Activated CD8-positive, alpha-beta memory T cell treated with anti-CD3 and anti-CD28 coated beads for 36 hours (primary cell): ENCODE results near the gene SPPL3. TPM values are rescaled to one million over a fixed set of nuclear protein-coding genes. Genes with fewer than 3 reads are reported as not detected.

Experiments used
- CTCF ChIA-PET: fragments of 350-600 bp; sonication (Branson Sonifier 250); formaldehyde crosslinking; loops from one replicate; lab custom pipeline; 2021; ENCODE audit warnings: antibody characterized with exemption; lab: Charles Lee
- POLR2A ChIA-PET: fragments of 350-600 bp; sonication (Branson Sonifier 250); formaldehyde crosslinking; loops from one replicate; lab custom pipeline; 2021; ENCODE audit warnings: antibody characterized with exemption; lab: Charles Lee
- total RNA-seq, 2 experiments: library from RNA; stranded (reverse); gene quantifications; one replicate each; pipeline ENCODE4 v1.2.3, GENCODE V29; 2021

SPPL3 gene
- total RNA-seq, 2 experiments from 2014 or later = 30.6 to 31.0 TPM

DNA sequence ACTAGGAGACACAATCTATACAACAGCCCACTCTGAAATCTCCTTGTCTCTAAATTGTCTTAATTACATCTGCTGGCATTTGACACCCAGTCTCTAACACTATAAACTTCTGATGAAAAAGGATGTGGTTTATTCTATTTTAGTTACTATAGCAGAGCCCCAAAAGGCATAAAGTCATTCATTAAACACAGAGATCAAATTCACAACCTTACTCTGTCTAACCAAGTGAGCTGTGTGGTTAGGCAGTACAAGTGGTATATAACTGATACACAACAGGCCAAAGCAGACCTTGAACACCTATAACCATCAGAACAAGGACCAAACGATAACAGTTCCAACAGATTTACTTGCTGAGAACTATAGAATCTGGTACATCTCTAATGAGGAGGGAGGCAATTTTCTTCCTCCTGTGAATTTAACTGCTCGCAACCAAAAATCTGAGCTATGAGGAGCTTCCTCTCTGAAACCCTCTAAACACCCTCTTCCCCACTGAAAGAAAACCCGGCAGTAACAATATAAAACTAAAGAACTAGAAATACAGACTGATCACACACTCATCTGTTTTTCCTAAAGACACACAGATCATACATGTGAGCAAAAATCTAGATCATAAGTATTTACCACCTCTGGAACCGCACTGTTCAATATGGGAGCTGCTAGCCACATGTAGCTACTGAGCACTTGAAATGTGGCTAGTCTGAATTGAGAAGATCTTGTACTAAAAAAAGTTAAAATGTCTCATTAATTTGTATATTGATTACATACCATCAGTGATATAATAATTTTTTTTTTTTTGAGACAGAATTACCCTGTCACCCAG, 17.7 kb downstream of the SPPL3 start:
- ChIA-PET POLR2A (no interaction called here), CTCF (interaction anchor here (0.5 to 1.4 kb wide), 4 partner anchors 10 to 907 kb away, joined by 3 to 8 read pairs (median 3); no protein-coding TSS in a partner anchor)

DNA sequence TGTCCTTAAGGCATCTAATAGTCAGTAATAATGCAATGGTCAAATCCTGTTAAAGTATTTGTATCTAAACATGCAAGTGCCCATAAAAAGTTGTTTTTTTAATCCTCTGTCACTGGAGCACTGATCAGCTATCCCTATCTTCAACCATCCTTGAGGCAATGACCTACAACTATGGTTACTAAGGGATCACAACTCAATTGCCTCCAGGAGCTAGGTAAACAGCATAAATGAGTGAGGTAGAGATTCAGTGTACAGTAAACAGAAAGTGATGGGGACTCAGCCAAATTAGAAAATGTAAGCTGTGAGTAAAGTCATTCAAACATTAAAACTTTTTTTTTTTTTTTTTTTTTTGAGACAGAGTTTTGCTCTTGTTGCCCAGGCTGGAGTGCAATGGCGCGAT, 18.6 kb downstream of the SPPL3 start:
- POLR2A ChIA-PET = no interaction called here
- CTCF ChIA-PET = interaction anchor here (0.6 to 1.4 kb wide), 4 partner anchors 20 to 797 kb away, joined by 3 to 8 read pairs (median 4); no protein-coding TSS in a partner anchor

DNA sequence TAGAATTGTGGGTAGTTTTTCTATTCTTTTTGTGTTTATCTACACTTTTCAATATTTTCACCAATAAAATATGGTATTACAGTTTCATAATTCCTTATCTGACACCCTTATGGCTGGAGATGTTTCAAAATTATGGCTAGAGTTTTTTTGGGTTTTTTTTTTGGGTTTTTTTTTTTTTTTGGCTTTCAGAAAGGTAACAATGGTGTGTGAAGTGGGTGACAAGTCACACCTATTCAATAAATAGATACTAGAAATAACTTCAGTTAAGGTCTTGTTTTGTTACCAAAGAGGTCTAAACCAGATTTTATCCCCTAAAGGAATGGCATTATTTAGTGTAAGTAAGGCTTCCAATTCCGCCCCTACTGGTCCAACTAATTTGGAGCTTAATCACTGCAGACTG, 19.5 kb downstream of the SPPL3 start:
- POLR2A ChIA-PET = no interaction called here
- CTCF ChIA-PET = interaction anchor here (0.6 kb wide), 1 partner anchor 798 kb away, joined by 3 read pairs; no protein-coding TSS in a partner anchor

DNA sequence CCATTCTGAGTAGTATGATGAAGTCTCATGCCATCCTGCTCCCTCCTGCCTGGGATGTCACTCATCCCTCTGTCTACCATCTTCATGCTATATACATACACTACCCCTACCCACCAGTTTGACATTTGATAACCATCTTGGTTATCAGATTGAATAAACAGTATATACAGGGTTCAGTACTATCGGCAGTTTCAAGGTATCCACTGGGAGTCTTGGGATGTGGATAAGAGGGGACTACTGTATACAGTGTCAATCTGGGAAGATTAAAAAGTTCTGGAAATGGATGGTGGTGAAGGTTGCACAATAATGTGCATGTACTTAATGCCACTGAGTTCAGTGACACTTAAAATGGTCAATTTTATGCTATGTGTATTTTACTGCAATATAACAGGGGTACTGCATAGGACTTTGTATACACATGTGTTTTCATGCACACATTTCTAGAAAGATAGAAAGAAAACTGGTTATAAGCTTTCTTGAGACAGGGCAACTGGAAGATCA, 22.1 kb downstream of the SPPL3 start:
- ChIA-PET CTCF (no interaction called here), POLR2A (no interaction called here)

DNA sequence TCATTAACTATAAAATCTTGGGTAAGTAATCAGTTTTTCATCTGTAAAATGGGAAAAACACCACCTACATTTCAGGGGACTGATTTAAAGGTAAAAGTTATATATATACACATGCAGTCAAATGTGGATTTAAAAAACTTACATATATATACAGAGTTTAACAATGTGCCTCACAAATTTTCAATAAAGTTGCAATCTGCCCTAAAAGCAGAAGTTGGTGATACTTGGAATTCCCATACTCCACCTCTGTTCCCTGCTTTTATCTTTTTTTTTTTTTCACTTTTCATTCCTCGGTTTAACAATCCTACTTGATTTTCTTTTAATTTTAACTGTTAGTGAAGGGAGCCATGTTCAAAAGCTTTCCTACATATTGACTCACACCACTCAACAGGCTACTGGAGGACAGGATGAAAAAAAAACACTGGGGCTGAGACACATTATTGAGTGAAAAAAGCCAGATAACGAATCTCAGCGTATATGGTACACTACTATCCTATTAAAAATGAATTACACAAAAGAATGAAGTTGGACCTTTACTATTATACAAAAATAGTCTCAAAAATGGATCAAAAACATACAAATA, 24.3 kb downstream of the SPPL3 start:
- ChIA-PET POLR2A (no interaction called here), CTCF (interaction anchor here (1.3 kb wide), 1 partner anchor 43 kb away, joined by 4 read pairs; no protein-coding TSS in a partner anchor)

DNA sequence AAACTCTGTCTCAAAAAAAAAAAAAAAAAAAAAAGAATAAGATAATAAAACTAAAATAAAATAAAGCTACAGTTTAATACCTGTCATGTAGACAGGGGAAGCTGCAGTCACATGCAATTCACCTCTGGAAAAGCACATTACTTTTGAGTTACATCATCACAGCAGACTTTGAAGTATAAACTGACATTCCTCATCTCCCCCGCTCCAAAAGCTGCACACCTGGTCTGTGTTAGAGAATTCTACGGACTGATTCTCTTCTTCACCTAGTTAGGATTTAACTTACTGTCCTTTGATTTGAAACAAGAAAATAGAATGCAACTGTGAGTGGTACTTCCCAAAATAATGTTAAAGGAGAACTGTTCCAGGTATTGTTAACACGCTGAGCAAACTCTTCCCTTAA, 25.1 kb downstream of the SPPL3 start:
- ChIA-PET CTCF (no interaction called here), POLR2A (no interaction called here)

DNA sequence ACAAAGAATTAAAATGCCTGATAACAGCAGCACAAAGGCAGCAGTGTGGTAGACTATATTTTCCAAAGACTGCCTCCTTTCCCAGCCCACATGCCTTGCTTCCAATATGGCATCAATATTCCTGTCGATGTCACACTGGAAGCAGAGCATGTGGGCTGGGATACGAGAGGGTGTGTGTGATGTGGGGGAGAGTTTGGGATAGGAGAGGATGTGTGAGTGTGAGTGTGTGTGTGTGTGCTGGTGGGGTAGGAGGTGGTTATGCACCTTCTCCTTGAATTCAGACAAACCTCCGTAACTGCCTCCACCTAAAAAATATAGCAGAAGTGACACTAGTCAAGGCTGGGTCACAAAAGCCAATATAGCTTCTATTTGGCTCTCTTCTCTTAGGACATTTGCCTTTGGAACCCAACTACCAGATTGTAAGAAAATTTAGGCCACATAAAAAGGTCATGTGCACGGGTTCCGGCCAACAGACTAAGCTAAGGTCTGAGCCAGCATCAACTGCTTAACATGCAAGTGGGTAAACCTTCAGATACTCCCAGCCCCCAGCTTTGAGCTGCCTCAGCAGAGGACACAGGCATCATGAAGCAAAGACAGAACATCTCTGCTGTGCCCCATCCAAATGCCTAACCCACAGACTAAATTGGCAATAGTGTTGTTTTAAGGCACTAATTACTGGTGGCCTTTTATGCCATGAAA, 29.5 kb downstream of the SPPL3 start:
- ChIA-PET POLR2A (no interaction called here), CTCF (no interaction called here)

DNA sequence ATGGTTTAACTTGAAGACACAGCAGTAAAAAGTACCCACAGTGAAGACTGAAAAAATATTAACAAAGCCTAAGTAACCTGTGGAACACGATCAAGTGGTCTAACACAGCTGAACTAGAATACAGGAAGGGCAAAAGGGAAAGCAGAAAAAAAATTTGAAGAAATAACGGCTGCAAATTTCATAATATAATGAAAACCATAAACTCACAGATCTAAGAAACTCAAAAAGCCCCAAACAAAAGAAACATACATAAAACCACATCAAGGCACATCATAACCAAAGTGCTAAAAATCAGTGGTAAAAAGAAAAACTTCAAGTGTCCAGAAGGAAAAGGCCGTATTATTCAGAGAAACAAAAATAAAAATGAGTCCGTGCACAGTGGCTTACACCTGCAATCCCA, 30.9 kb downstream of the SPPL3 start:
- ChIA-PET POLR2A (no interaction called here), CTCF (no interaction called here)

DNA sequence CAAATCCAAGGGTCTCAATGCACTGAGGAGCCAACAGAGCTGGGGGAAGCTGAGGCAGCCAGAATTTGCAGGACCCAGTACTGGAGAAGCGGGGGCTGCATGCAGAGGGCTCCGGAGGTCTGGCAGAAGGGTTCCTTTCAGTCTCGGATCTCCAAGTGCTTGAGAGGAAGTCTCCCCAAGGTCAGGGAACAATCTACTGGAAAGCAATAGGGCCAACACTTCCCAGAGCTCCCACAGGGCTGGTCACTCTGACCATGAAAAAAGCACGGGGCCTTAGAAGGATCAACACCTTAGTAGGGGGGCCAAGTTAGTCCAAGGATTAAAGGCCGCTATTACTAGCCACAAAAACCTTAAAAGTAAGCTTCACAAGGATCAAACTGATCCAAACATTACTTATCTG, 31.7 kb downstream of the SPPL3 start:
- ChIA-PET CTCF (interaction anchor here (0.7 kb wide), 1 partner anchor 33 kb away, joined by 3 read pairs; no protein-coding TSS in a partner anchor), POLR2A (no interaction called here)

DNA sequence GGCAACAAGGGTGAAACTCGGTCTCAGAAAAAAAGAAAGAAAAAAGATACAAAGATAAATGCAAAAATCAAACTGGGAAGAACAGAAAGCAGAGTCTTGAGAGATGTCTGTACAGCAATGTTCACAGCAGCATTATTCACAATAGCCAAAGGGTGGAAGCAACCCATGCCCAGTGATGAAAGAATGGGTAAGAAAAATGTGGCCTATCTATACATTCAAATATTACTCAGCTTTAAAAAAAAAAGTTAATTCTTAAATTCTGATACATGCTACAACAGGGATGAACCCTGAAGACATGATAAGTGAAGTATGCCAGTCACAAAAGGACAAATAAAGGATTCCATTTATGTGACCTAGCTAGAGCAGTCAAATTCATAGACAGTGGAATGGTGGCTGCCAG, 33.7 kb downstream of the SPPL3 start:
- ChIA-PET POLR2A (no interaction called here), CTCF (no interaction called here)

DNA sequence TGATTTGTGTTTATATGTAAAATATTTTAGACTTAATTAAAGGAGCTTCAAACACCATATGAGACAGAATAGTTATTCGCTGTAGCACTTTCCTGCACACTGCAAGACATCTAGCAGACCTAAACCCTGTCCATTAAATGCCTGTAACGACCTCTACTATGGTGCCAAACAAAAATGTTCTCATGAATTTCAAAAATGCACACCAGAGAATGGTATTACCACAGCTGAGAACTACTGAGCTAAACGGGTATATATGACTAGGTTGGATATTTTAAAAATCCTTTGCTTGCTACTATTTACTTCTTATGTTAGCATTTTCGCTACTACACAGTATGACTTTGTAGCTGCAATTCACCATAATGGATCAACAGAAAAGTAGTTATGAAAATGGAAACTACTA, 34.8 kb downstream of the SPPL3 start:
- CTCF ChIA-PET = no interaction called here
- POLR2A ChIA-PET = no interaction called here

DNA sequence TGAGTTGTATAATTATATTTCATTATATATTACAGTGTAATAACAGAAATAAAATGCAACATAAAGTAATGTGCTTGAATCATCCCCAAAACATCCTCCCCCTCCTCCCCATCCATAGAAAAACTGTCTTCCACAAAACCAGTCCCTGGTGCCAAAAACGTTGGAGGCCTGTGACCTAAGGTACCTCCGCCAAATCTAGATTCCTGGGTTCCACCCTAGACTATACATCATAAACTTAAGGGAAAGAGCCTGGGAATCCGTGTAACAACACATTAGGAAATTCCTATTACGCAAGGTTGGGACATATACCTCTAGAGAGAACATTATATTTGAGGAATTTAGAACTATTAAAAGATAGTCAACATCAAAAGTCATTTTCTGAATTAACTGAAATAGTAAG, 38.0 kb downstream of the SPPL3 start:
- CTCF ChIA-PET = no interaction called here

DNA sequence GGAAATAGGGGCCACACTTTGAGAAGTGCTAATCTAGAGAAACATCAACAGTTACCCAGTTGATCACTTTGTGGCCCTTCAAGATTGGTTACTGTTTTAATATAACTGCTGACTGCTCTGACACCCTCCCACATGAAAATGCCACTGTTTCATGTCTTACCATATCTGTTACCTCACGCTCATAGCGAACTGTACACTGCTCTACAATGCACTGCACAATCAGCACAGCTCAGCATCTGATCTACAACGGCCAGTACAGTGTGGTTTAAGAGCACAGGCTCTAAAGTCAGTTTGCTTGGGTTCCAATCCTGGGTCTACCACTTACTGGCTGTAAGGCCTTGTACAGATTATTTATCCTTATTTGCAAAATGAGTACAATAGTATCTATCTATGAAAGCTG, 39.1 kb downstream of the SPPL3 start:
- ChIA-PET CTCF (no interaction called here), POLR2A (no interaction called here)

More for the DNA sequence above, 38.0 kb downstream of the SPPL3 start:
- POLR2A ChIA-PET = no interaction called here

DNA sequence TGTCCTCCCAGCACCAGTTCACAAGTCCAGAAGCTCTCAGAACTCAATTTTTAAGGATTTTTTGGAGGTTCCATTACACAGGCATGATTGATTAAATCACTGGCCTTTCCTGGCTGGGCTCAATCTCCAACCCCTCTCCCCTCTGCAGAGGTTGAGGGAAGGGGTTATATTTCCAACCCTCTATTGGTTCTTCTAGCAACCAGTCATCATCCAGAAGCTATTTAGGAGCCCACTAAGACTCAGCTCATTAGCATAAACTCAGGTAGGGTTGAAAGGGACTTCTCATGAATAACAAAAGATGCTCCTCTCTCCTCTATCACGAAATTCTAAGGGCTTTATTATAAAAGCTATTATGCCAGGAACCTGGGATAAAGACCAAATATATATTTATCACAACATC, 41.5 kb downstream of the SPPL3 start:
- ChIA-PET CTCF (no interaction called here), POLR2A (no interaction called here)

DNA sequence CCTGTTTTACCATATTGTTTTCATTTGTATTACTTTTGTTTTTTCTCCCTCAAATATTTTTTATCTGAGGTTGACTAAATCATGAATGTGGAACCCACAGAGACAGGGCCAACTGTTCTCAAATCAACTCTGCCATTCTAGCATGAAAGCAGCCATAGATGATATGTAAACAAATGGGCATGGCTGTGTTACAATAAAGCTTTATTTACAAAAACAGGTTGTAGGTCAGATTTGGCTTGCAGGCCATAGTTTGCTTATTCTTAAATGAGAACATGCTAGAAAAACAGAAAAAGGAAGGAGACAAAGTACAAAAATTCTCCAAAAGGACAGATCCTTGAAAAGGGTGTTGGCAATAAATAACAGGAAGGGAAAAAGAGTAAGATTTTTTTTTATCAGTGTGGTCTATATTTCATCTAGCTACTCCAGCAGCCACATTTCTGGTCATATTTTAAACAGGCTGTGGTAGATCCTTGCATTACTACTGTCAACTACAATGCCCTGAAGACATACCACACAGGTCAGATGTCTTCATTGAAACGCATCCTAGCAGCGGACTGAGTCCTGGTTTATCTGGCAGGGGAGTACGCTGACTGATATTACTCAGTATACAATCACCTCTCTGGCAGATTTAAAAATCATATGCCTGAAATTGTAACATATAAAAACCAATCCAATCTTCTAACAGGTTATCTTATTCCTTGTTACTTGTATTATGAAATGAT, 42.9 kb downstream of the SPPL3 start:
- ChIA-PET POLR2A (no interaction called here), CTCF (no interaction called here)

DNA sequence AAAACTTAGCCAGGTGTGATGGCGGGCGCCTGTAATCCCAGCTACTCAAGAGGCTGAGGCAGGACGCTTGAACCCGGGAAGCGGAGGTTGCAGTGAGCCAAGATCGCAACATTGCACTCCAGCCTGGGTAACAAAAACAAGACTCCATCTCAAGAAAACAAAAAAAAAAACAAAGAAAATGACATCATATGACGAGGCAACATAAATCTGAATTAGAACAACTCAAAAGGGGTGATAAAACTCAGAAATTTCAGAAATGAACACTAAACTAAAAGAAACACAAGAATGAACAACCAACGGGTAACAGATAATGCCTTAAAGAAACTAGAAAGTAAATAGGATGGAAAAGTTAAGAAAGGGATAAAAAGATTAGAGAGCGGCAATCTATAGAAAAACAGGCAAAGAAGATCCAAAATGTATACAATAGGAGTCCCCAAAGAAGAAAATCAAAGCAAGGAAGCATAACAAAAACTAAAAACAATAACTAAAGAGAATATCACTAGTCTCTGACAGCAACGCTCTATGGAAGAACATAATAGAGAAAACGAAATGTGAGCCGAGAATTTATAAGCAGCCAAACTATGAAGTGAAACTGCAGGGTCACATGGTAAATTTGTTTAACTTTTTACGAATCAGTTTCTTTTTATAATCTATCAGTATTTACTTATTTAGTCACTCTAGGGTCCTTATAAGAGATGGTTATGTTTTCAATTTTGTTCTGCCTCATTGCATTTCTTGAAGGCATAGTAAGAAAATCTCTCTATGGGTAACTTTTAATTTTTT, 45.7 kb downstream of the SPPL3 start:
- ChIA-PET CTCF (no interaction called here), POLR2A (no interaction called here)

DNA sequence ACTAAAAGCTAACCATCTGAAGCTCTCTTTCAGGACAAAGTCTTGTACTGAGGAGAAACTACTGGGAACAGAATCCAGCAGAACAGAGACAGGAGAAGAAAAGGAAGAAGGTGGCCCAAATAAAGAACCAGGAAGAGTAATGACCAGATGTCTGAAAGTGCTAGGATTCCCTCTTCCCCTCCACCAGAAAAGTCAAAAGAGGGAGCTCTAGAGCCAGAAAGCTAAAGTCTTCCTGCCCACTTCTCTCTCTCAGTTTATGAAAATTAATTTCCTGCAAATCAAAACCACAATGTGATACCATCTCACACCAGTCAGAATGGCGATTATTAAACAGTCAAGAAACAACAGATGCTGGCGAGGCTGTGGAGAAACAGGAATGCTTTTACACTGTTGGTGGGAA, 47.2 kb downstream of the SPPL3 start:
- ChIA-PET CTCF (interaction anchor here (0.6 to 1.2 kb wide), 4 partner anchors 64 to 140 kb away, joined by 3 to 5 read pairs (median 3); no protein-coding TSS in a partner anchor), POLR2A (no interaction called here)

DNA sequence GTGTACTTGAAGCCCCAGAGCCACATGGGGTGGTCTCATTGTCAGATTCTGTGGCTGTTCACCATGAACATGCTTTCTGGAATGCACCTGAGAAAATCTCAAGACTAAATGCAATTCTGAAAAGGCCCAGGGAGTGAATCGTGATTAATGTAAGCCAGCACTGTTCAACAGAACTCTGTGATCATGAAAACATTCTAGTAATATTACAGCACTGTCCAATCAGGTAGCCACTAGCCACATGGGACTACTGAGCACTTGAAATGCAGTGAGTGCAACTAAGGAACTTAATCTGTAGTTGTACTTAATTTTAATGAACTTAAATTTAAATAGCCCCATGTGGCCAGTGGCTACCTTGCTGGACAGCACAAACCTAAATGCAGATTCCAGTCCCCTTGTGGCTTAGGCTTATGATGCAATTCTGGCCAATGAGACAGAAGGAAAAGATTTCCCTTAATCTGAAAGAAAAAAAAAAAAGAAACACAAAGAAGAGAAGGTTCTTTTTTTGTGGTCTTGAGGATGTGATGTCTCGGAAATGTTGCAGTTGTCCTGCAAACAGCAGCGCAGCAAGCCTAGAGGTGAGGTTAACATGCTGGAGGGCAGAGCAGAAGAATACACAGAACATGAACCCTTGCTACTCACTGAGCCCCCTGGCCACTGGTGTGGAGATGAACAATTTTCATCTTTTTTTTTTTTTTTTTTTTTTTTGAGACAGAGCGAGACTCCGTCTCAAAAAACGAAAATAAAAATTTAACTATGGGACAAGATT, 48.2 kb downstream of the SPPL3 start:
- CTCF ChIA-PET = interaction anchor here (0.7 to 1.2 kb wide), 3 partner anchors 73 to 139 kb away, joined by 3 read pairs; no protein-coding TSS in a partner anchor
- POLR2A ChIA-PET = no interaction called here
